Measurements from ENCODE around the gene THADA. TPM values are rescaled to one million over a fixed set of nuclear protein-coding genes. Genes with fewer than 3 reads are reported as not detected.

The THADA gene
- polyA plus RNA-seq, 3 donors: 7.3 to 11.2 (median 9.7) TPM

GRCh38 chr2:43317194-43317593 lies 278.6 kb downstream of the THADA start:
- Mint-ChIP-seq H3K9me3 (no peaks in the 10 kb centered on the region), H3K27ac (no peak overlapping the region), H3K27me3 (ENCODE audit: low read depth in 3 of 3) (peaks cover 0 to 3% (median 0%) of the 10 kb centered on the region in 3 donors), H3K36me3 (peaks cover 23 to 33% of the 10 kb centered on the region in 2 donors), H3K4me3 (no peak overlapping the region), H3K4me1 (peaks cover 23% of the 10 kb centered on the region)
- Histone ChIP-seq H3K4me3 (replicated peaks in 1 of 3; ENCODE audit: low read depth in 2 of 3, low read length in 3 of 3) (no peak overlapping the region), H3K9me3 (replicated peaks in 1 of 2; ENCODE audit: control insufficient read depth in 1 of 2, insufficient read depth in 1 of 2, low read length in 2 of 2) (no peaks in the 10 kb centered on the region), H3K27me3 (ENCODE audit: control insufficient read depth in 2 of 2, insufficient read depth in 2 of 2, low read length in 2 of 2) (no peaks in the 10 kb centered on the region), H3K27ac (ENCODE audit: low read depth in 1 of 2, low read length in 2 of 2) (no peak overlapping the region), H3K4me2 (replicated peaks; ENCODE audit: extremely low read depth, low read length, poor library complexity, severe bottlenecking) (no peak overlapping the region), H2AFZ (ENCODE audit: insufficient read depth, low read depth, low read length, poor library complexity, severe bottlenecking) (no peak overlapping the region), H4K20me1 (ENCODE audit: insufficient read depth, low read length) (no peaks in the 10 kb centered on the region), H3K9ac (ENCODE audit: insufficient read depth, low read length, poor library complexity, severe bottlenecking) (no peak overlapping the region), H3K79me2 (ENCODE audit: insufficient read depth, low read length) (no peaks in the 10 kb centered on the region), H3K4me1 (ENCODE audit: control insufficient read depth in 1 of 2, insufficient read depth in 2 of 2, low read length in 2 of 2) (peaks cover 22 to 28% of the 10 kb centered on the region in 2 donors), H3K36me3 (replicated peaks in 1 of 2; ENCODE audit: control insufficient read depth in 1 of 2, insufficient read depth in 2 of 2, low read length in 2 of 2) (peaks cover 9 to 20% of the 10 kb centered on the region in 2 donors)
- intact Hi-C loops (cut with micrococcal nuclease): no loop called here
- TF ChIP-seq CTCF (IDR thresholded peaks at IDR 0.05): no peak
- no CpG with 5 or more reads among the region's 1 CpG for WGBS (ENCODE audit: insufficient coverage)
- no peak for DNase-seq

DNA sequence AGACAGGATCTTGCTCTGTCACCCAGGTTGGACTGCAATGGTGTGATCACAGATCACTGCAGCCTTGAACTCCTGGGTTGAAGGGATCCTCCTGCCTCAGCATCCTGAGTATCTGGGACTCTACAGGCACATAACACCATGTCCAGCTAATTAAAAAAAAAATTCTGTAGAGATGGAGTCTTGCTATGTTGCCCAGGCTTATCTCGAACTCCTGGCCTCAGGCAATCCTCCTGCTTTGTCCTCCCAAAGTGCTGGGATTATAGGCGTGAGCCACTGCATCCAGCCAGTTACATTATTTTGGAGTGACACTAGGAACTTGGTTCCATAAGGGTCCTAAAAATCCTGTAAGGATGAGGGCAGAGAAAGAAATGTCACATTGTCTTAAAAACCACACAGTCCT lies 280.4 kb downstream of the THADA start:
- no peaks in the 10 kb centered on the region for H3K9me3 Mint-ChIP-seq
- no peak overlapping the region for H2AFZ ChIP-seq (ENCODE audit: insufficient read depth, low read depth, low read length, poor library complexity, severe bottlenecking)
- peaks cover 15 to 28% of the 10 kb centered on the region in 2 donors for H3K36me3 Mint-ChIP-seq
- H3K4me2 ChIP-seq (replicated peaks; ENCODE audit: extremely low read depth, low read length, poor library complexity, severe bottlenecking): no peak overlapping the region
- peaks cover 0 to 3% (median 0%) of the 10 kb centered on the region in 3 donors for H3K27me3 Mint-ChIP-seq (ENCODE audit: low read depth in 3 of 3)
- no peak for TF ChIP-seq CTCF (IDR thresholded peaks at IDR 0.05)
- DNase-seq: no peak
- H3K27me3 ChIP-seq (ENCODE audit: control insufficient read depth in 2 of 2, insufficient read depth in 2 of 2, low read length in 2 of 2): no peaks in the 10 kb centered on the region
- H3K9me3 ChIP-seq (replicated peaks in 1 of 2; ENCODE audit: control insufficient read depth in 1 of 2, insufficient read depth in 1 of 2, low read length in 2 of 2): no peaks in the 10 kb centered on the region
- no peak overlapping the region for H3K9ac ChIP-seq (ENCODE audit: insufficient read depth, low read length, poor library complexity, severe bottlenecking)
- H3K4me1 ChIP-seq (ENCODE audit: control insufficient read depth in 1 of 2, insufficient read depth in 2 of 2, low read length in 2 of 2): peaks cover 31 to 46% of the 10 kb centered on the region in 2 donors
- H3K36me3 ChIP-seq (replicated peaks in 1 of 2; ENCODE audit: control insufficient read depth in 1 of 2, insufficient read depth in 2 of 2, low read length in 2 of 2): peaks cover 9 to 19% of the 10 kb centered on the region in 2 donors
- no peaks in the 10 kb centered on the region for H4K20me1 ChIP-seq (ENCODE audit: insufficient read depth, low read length)
- H3K4me3 Mint-ChIP-seq: no peak overlapping the region
- peaks cover 39% of the 10 kb centered on the region for H3K4me1 Mint-ChIP-seq
- 100% methylated on average over 2 of the region's 2 CpGs for WGBS (ENCODE audit: insufficient coverage)
- H3K27ac Mint-ChIP-seq: no peak overlapping the region
- no peaks in the 10 kb centered on the region for H3K79me2 ChIP-seq (ENCODE audit: insufficient read depth, low read length)
- intact Hi-C loops (cut with micrococcal nuclease): no loop called here
- no peak overlapping the region for H3K4me3 ChIP-seq (replicated peaks in 1 of 3; ENCODE audit: low read depth in 2 of 3, low read length in 3 of 3)
- no peak overlapping the region for H3K27ac ChIP-seq (ENCODE audit: low read depth in 1 of 2, low read length in 2 of 2)

Measured in CD14-positive monocyte (primary cell).